ENCODE measurements around the gene L3MBTL4.

DNA sequence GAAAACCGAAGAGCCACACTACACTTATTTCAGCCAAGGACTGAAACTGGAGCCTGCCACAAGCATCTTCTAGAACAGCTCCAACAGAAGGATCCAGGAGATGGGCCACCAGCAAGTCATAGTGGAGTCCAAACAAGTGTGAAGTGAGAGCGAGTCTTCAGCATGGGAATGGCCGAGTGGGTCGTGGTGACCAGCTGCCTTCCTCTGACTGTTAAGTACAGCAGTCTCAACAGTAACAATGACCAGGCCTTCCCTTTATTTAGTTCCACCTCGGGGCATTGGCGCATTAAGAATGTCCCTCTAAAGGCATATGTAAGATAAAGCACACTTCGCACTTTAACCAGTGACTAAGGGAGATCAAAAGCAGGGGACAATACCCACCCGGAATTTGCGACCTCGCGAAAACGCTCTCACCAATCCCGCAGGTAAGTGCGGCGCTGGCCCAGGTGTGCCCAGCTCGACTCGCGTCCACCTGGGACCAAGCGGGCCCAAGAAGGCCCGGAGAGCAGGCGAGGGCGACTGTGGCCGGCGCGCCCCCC is 1.1 kb downstream of the L3MBTL4 start:
- no peak for TF ChIP-seq TAF1 (conservative IDR thresholded peaks at IDR 0.05)
- TF ChIP-seq RAD21 (IDR thresholded peaks at IDR 0.05), result peak in 1 of 2 donors; percentile 7
- TF ChIP-seq, protein P1, sequence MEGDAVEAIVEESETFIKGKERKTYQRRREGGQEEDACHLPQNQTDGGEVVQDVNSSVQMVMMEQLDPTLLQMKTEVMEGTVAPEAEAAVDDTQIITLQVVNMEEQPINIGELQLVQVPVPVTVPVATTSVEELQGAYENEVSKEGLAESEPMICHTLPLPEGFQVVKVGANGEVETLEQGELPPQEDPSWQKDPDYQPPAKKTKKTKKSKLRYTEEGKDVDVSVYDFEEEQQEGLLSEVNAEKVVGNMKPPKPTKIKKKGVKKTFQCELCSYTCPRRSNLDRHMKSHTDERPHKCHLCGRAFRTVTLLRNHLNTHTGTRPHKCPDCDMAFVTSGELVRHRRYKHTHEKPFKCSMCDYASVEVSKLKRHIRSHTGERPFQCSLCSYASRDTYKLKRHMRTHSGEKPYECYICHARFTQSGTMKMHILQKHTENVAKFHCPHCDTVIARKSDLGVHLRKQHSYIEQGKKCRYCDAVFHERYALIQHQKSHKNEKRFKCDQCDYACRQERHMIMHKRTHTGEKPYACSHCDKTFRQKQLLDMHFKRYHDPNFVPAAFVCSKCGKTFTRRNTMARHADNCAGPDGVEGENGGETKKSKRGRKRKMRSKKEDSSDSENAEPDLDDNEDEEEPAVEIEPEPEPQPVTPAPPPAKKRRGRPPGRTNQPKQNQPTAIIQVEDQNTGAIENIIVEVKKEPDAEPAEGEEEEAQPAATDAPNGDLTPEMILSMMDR (IDR thresholded peaks at IDR 0.05; ENCODE audit: low read depth, low read length, missing input control), result no peak
- TF ChIP-seq REST (IDR thresholded peaks at IDR 0.05), result no peak
- no peak for TF ChIP-seq SP1 (IDR thresholded peaks at IDR 0.05)
- no peak for TF ChIP-seq MAX (IDR thresholded peaks at IDR 0.05)
- no peak for TF ChIP-seq JUND (IDR thresholded peaks at IDR 0.05)
- no peak for TF ChIP-seq FOXA1 (IDR thresholded peaks at IDR 0.05)
- no peak for TF ChIP-seq EGR1 (IDR thresholded peaks at IDR 0.05; ENCODE audit: low read depth in 2 of 2)
- TF ChIP-seq GABPA (IDR thresholded peaks at IDR 0.05 in 1 of 2, conservative IDR thresholded peaks at IDR 0.05 in 1 of 2), result no peak
- peak; percentile 29 for TF ChIP-seq YY1 (IDR thresholded peaks at IDR 0.05)
- no peak for TF ChIP-seq ZBTB33 (IDR thresholded peaks at IDR 0.05)
- no peak for TF ChIP-seq NR2F2 (IDR thresholded peaks at IDR 0.05)
- TF ChIP-seq HNF4A (conservative IDR thresholded peaks at IDR 0.05), result no peak

All from liver (tissue), 3 donors.